Measurements from ENCODE around the gene FAM193A.

GRCh38 chr4:2489081-2489805 is 47.2 kb upstream of the FAM193A start:
- TF ChIP-seq CTCF (IDR thresholded peaks at IDR 0.05; ENCODE audit: low read depth, low read length) (no peak), EZH2phosphoT487 (IDR thresholded peaks at IDR 0.05; ENCODE audit: low read depth) (no peak)

Data from OCI-LY3 (cell line).